Ovary (tissue), 9 donors: Measurements from ENCODE around the gene FBRS. TPM values are rescaled to one million over a fixed set of nuclear protein-coding genes. Genes with fewer than 3 reads are reported as not detected.

Experiments
- DNase-seq, 5 donors: peaks; one replicate each; pipeline ENCODE4 v3.0.0-alpha.2; 2019 to 2020
- H3K27ac ChIP-seq, 2 donors: fragments of 200-600 bp; one replicate each; pipeline versions ENCODE4 v1.5.1 to v1.8.0; 2019 to 2022
- H3K27me3 ChIP-seq: fragments of 200-600 bp; one replicate; pipeline ENCODE4 v1.8.0; 2022
- H3K36me3 ChIP-seq: fragments of 200-600 bp; sonication (generic); one replicate; pipeline ENCODE4 v1.5.1; 2019
- H3K4me1 ChIP-seq: one replicate; pipeline ENCODE4 v1.8.1; 2013; ENCODE audit warnings: mild to moderate bottlenecking, moderate library complexity; ENCODE audit not compliant: insufficient read depth
- H3K4me3 ChIP-seq: fragments of 200-600 bp; sonication (generic); one replicate; pipeline ENCODE4 v1.5.1; 2017
- H3K9me3 ChIP-seq, 2 donors: fragments of 200-600 bp in 1 of 2; sonication (generic) in 1 of 2; one replicate each; pipeline versions ENCODE4 v1.5.1 to v1.8.1; 2013 to 2019; ENCODE audit warnings: mild to moderate bottlenecking in 1 of 2, moderate library complexity in 1 of 2
- EP300 ChIP-seq: sonication (generic); formaldehyde crosslinking; IDR thresholded peaks from one replicate; pipeline ENCODE4 v1.6.1; 2017; ENCODE audit warnings: antibody characterized with exemption
- POLR2A ChIP-seq: fragments of 450-650 bp; IDR thresholded peaks from one replicate; pipeline ENCODE4 v1.6.1; 2017; ENCODE audit warnings: antibody characterized with exemption, mild to moderate bottlenecking, moderate library complexity
- WGBS, 3 donors: extraction: QIAGEN DNeasy Blood & Tissue Kit in 1 of 3; methylation state at CpG; one replicate each; pipeline versions ENCODE4 v1.1.5 to v1.1.7; 2013 to 2017; 5-methylcytosine and 5-hydroxymethylcytosine counted together
- intact Hi-C, 4 donors: fragments of 100-400 bp; cut with DNase I; formaldehyde crosslinking; loops; one replicate each; pipeline versions ENCODE4 v1.11.0 to v1.15.1; 2022 to 2023
- polyA plus RNA-seq, 2 donors: library from polyadenylated mRNA; stranded (reverse); fragments of 200-250 nt in 1 of 2; fragments of 350-450 nt in 1 of 2; fragmentation: Illumina TruSeq in 1 of 2; extraction: RNeasy Lipid Tissue Mini Kit (QIAGEN cat#74804) in 1 of 2; gene quantifications; one replicate each; pipeline ENCODE4 v1.2.3, GENCODE V29; 2013 to 2014
- total RNA-seq, 7 donors: library from RNA; depleted of rRNA in 2 of 7; stranded (reverse); fragments of >200 nt in 2 of 7; fragmentation: NEBNext Ultra II Directional in 3 of 7; extraction: Animal tissue kit (Norgen Biotek cat#: 25700) in 3 of 7; gene quantifications; one replicate each; pipeline versions ENCODE4 v1.1.0 to v1.2.4, GENCODE V29; 2016 to 2023
- TF ChIP-seq, protein P1 (sequence below), 3 donors: fragments of 450-650 bp in 2 of 3; fragments of 200-600 bp in 1 of 3; IDR thresholded peaks; one replicate each; pipeline versions ENCODE4 v1.5.1 to v1.8.0; 2016 to 2022; ENCODE audit warnings: antibody characterized with exemption in 3 of 3, mild to moderate bottlenecking in 1 of 3
- donor health status: DM: no; HTN: no; CAD: no; lungs with moderate emphysema.
- donor health status: DM: no; HTN: no; CAD: no.
- donor health status: Bipolar disorder and iron deficiency.
- donor health status: DM: yes; HTN: yes; CAD: no.
- donor health status: DM: no; HTN: no; CAD: no.
- donor health status: DM: yes; HTN: yes; CAD: no.

Gene FBRS
- total and polyA plus RNA-seq, 9 donors, result 15.6 to 75.6 (median 56.2) TPM

DNA sequence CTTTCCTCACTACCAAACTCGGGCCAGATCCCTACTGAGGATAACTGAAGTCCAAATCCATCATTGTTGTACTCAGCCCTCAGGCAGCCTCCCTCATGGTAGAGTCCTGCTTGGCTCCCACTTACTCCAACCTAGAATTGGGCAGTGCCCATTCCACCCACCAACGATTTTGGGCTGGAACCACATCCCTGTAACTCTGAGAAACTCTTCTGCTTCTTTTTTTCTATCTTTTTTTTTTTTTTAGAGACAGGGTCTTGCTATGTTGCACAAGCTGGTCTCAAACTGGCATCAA lies 6.3 kb upstream of the FBRS start:
- no peak for TF ChIP-seq EP300
- no peak for TF ChIP-seq POLR2A
- TF ChIP-seq, protein P1, sequence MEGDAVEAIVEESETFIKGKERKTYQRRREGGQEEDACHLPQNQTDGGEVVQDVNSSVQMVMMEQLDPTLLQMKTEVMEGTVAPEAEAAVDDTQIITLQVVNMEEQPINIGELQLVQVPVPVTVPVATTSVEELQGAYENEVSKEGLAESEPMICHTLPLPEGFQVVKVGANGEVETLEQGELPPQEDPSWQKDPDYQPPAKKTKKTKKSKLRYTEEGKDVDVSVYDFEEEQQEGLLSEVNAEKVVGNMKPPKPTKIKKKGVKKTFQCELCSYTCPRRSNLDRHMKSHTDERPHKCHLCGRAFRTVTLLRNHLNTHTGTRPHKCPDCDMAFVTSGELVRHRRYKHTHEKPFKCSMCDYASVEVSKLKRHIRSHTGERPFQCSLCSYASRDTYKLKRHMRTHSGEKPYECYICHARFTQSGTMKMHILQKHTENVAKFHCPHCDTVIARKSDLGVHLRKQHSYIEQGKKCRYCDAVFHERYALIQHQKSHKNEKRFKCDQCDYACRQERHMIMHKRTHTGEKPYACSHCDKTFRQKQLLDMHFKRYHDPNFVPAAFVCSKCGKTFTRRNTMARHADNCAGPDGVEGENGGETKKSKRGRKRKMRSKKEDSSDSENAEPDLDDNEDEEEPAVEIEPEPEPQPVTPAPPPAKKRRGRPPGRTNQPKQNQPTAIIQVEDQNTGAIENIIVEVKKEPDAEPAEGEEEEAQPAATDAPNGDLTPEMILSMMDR (IDR thresholded peaks at IDR 0.05), result no peak
- H3K4me1 ChIP-seq, result peaks cover 6% of the 10 kb centered on the region
- no peak for DNase-seq
- peak overlapping the region; percentile 62 for H3K4me3 ChIP-seq
- H3K36me3 ChIP-seq, result no peaks in the 10 kb centered on the region
- H3K27ac ChIP-seq, result peak overlapping the region; percentile 76 to 83
- intact Hi-C loops, result loop anchor here in 1 of 4 donors (10.0 kb wide), 2 partner anchors 67 to 277 kb away; partner anchors contain the start of genes MYL11, TBC1D10B and ZNF785
- H3K27me3 ChIP-seq, result no peaks in the 10 kb centered on the region
- no peaks in the 10 kb centered on the region for H3K9me3 ChIP-seq
- 10 to 13% (median 12%) methylated on average over 2 of the region's 2 CpGs for WGBS, 3 donors

DNA sequence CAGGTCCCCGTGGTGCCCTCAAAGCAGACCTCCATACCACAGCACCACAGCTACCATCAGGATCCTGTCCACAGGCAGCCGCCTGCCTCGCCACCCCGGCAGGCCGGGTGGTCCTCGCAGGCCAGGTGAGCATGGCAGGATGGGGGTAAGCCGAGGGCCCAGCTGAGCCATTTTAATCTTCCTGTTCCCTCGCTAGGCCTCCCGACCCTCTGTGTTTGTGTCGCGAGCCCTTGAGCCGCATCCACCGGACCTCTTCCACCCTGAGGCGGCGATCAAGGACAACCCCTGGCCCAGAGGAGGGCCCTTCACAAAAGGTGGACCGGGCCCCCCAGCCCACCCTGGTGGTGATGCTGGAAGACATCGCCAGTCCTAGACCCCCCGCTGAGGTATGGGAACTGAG lies 5.5 kb upstream of the FBRS start:
- H3K4me1 ChIP-seq, result peaks cover 6% of the 10 kb centered on the region

DNA sequence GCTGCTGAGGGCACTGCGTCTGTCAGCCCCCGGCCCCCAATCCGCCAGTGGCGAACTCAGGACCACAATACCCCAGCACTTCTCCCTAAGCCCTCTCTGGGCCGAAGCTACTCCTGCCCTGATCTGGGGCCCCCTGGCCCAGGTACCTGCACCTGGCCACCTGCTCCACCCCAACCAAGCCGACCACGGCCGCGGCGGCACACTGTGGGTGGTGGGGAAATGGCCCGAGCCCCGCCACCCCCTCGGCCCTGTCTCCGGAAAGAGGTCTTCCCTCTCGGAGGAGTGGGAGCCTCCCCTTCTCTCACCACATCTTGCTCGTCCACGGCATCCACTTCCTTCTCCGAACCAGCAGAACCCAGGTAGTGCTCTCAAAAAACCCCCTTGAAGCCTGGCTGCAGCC lies 3.4 kb upstream of the FBRS start:
- WGBS, 3 donors, result 81 to 88% (median 88%) methylated on average over 18 of the region's 18 CpGs
- H3K36me3 ChIP-seq, result no peaks in the 10 kb centered on the region
- TF ChIP-seq, protein P1 (IDR thresholded peaks at IDR 0.05), result no peak
- no peak for TF ChIP-seq EP300
- no peak for TF ChIP-seq POLR2A
- H3K4me3 ChIP-seq, result no peak overlapping the region
- no peak overlapping the region for H3K27ac ChIP-seq
- DNase-seq, result peak in 2 of 5 donors; percentile 36 to 45
- no peaks in the 10 kb centered on the region for H3K27me3 ChIP-seq
- peaks cover 4% of the 10 kb centered on the region for H3K4me1 ChIP-seq
- intact Hi-C loops, result loop anchor here in 1 of 4 donors (5.0 to 10.0 kb wide), 3 partner anchors 42 to 280 kb away; partner anchors contain the start of genes MYL11, SRCAP, TBC1D10B and ZNF785
- no peaks in the 10 kb centered on the region for H3K9me3 ChIP-seq

More for the DNA sequence above, 5.5 kb upstream of the FBRS start:
- no peak for TF ChIP-seq EP300
- Histone ChIP-seq H3K36me3 (no peaks in the 10 kb centered on the region), H3K27me3 (no peaks in the 10 kb centered on the region), H3K4me3 (no peak overlapping the region), H3K9me3 (no peaks in the 10 kb centered on the region), H3K27ac (no peak overlapping the region)
- DNase-seq, result peak in 2 of 5 donors; percentile 40 to 43
- intact Hi-C loops, result loop anchor here in 1 of 4 donors (10.0 kb wide), 2 partner anchors 68 to 278 kb away; partner anchors contain the start of genes MYL11, TBC1D10B and ZNF785
- WGBS, 3 donors, result 87 to 89% (median 88%) methylated on average over 18 of the region's 18 CpGs

DNA sequence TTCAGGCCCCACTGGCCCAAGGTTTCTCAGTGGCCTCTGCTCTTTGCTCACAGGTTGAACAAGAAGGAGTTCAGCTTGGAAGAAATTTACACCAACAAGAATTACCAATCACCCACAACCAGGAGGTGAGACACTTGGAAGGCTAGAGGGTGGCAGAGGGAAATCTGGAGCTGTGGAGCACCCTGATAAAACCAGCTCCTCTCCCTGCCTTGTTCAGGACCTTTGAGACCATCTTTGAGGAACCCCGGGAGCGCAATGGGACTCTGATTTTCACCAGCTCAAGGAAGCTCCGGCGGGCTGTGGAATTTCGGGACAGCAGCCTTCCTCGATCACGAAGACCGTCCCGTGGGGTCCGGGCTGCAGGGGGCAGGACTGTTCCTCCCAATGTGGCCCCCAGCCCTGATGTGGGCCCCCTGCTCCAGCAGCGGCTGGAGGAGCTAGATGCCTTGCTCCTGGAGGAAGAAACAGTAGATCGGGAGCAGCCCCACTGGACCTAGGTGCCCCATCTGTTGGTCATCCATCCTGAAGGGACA lies 2.4 kb upstream of the FBRS start:
- peak in 2 of 5 donors; percentile 40 to 50 for DNase-seq
- H3K27ac ChIP-seq, result no peak overlapping the region
- H3K36me3 ChIP-seq, result no peaks in the 10 kb centered on the region
- H3K27me3 ChIP-seq, result no peaks in the 10 kb centered on the region
- H3K4me1 ChIP-seq, result peaks cover 9% of the 10 kb centered on the region
- WGBS, 3 donors, result 87 to 91% (median 89%) methylated on average over 12 of the region's 12 CpGs
- no peak overlapping the region for H3K4me3 ChIP-seq
- TF ChIP-seq, protein P1 (IDR thresholded peaks at IDR 0.05), result no peak
- TF ChIP-seq POLR2A, result no peak
- no peaks in the 10 kb centered on the region for H3K9me3 ChIP-seq
- intact Hi-C loops, result loop anchor here in 1 of 4 donors (5.0 to 10.0 kb wide), 3 partner anchors 41 to 281 kb away; partner anchors contain the start of genes MYL11, SRCAP, TBC1D10B and ZNF785

DNA sequence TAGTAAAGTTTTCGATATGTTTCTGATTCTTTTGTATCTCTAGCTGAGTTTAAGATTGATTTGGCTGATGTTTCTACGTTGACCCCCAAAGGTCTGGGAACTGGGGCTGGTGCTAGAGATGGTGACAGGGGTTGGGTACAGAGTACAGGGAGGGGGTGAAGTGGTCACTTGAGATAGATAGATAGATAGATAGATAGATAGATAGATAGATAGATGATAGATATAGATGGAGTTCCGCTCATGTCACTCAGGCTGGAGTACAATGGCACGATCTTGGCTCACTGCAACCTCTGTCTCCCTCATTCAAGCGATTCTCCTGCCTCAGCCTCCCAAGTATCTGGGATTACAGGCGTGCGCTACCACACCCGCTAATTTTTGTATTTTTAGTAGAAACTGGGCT lies 1.8 kb upstream of the FBRS start:
- Histone ChIP-seq H3K4me1 (peaks cover 13% of the 10 kb centered on the region), H3K27ac (no peak overlapping the region), H3K27me3 (no peaks in the 10 kb centered on the region), H3K9me3 (no peaks in the 10 kb centered on the region), H3K36me3 (no peaks in the 10 kb centered on the region), H3K4me3 (no peak overlapping the region)
- 89 to 92% (median 90%) methylated on average over 8 of the region's 8 CpGs for WGBS, 3 donors
- intact Hi-C loops, result loop anchor here in 1 of 4 donors (5.0 to 10.0 kb wide), 3 partner anchors 41 to 282 kb away; partner anchors contain the start of genes MYL11, SRCAP, TBC1D10B and ZNF785
- TF ChIP-seq EP300 (no peak), POLR2A (no peak)
- no peak for DNase-seq
